HFFc6 (cell line): Measurements from ENCODE around the gene CHIT1. TPM values are rescaled to one million over a fixed set of nuclear protein-coding genes. Genes with fewer than 3 reads are reported as not detected.

ENCODE experiments used
- DNase-seq: peaks from one replicate; pipeline ENCODE4 v3.0.0-alpha.2; 2018
- H3K27ac Mint-ChIP-seq: 2 replicates; pipeline ENCODE4 v1.8.0; 2020; ENCODE audit warnings: mild to moderate bottlenecking, mixed read lengths
- H3K27me3 Mint-ChIP-seq: 2 replicates; pipeline ENCODE4 v1.8.0; 2021; ENCODE audit warnings: mild to moderate bottlenecking, moderate library complexity, mixed read lengths; ENCODE audit not compliant: insufficient read depth
- H3K36me3 Mint-ChIP-seq: 2 replicates; pipeline ENCODE4 v1.8.0; 2021; ENCODE audit warnings: low read depth, mixed read lengths
- H3K4me1 Mint-ChIP-seq: 2 replicates; pipeline ENCODE4 v1.8.0; 2020; ENCODE audit warnings: low read depth, mixed read lengths
- H3K4me3 Mint-ChIP-seq: 2 replicates; pipeline ENCODE4 v1.8.0; 2020; ENCODE audit warnings: mild to moderate bottlenecking, moderate library complexity, mixed read lengths
- H3K9me3 Mint-ChIP-seq: 2 replicates; pipeline ENCODE4 v1.8.0; 2020; ENCODE audit warnings: mild to moderate bottlenecking, mixed read lengths
- CTCF ChIP-seq: fragments of 200-600 bp; sonication (generic); IDR thresholded peaks from 2 replicates; pipeline ENCODE4 v1.5.0; 2021; ENCODE audit warnings: antibody characterized with exemption, mild to moderate bottlenecking
- total RNA-seq, 6 experiments: library from RNA; stranded (reverse); fragmentation: NEBNext Ultra II Directional; extraction: Animal tissue kit (Norgen Biotek cat#: 25700); gene quantifications; 2 replicates in 1 of 6; 3 replicates in 5 of 6; pipeline ENCODE4 v1.2.3, GENCODE V29; 2021

Gene CHIT1
- total RNA-seq, 6 experiments from 2014 or later = not detected

GRCh38 chr1:203170625-203171330 is 58.7 kb downstream of the CHIT1 start:
- peaks cover 2% of the 10 kb centered on the region for H3K27me3 Mint-ChIP-seq
- H3K36me3 Mint-ChIP-seq = no peaks in the 10 kb centered on the region
- no peak overlapping the region for H3K4me3 Mint-ChIP-seq
- no peak for DNase-seq
- H3K27ac Mint-ChIP-seq = no peak overlapping the region
- TF ChIP-seq CTCF = no peak
- H3K9me3 Mint-ChIP-seq = no peaks in the 10 kb centered on the region
- H3K4me1 Mint-ChIP-seq = peaks cover 9% of the 10 kb centered on the region

DNA sequence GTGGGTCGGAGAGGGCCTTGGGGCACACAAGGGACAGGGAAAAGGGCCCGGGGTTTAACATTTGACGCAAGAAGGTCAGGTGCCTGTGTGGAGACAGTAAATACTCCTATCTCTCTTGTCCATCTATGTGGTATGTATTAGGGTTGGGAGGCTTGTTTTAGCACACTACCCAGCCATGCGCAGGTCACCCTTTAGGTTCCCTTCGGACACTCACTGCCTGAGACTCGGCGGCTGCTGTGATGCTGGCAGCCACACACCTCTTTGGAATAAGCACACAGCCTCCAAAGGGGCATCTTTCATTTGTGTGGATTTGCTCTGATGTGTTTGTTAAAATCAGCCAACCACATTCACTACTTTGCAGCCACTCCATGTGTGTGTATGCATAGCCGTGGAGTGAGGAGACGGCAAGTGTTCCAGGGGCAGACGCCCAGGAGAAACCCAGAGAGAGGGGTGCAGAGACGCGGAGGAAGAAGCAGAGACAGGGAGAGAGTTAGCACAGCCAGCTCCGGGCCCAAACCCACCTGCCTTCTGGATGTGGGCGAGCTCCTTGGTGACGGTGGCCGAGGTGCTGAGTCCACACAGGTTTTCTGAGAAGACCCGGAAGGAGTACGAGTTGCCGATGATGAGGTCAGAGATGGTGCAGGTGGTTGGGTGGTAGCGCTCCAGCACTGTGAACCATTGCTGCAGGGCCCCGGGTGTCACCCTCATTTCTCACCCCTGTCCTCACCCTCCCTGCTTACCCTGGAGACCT is 59.5 kb downstream of the CHIT1 start:
- no peak for DNase-seq
- Mint-ChIP-seq H3K27ac (no peak overlapping the region), H3K27me3 (peaks cover 9% of the 10 kb centered on the region)

GRCh38 chr1:203168991-203169390 is 60.5 kb downstream of the CHIT1 start:
- peaks cover 9% of the 10 kb centered on the region for H3K27me3 Mint-ChIP-seq
- H3K36me3 Mint-ChIP-seq = no peaks in the 10 kb centered on the region
- peaks cover 4% of the 10 kb centered on the region; the same call in 1 of the 2 replicates for H3K4me1 Mint-ChIP-seq
- no peaks in the 10 kb centered on the region for H3K9me3 Mint-ChIP-seq
- no peak overlapping the region for H3K27ac Mint-ChIP-seq
- no peak for TF ChIP-seq CTCF
- no peak overlapping the region for H3K4me3 Mint-ChIP-seq
- DNase-seq = no peak

More for the DNA sequence above, 59.5 kb downstream of the CHIT1 start:
- H3K36me3 Mint-ChIP-seq = no peaks in the 10 kb centered on the region
- H3K4me1 Mint-ChIP-seq = peaks cover 6% of the 10 kb centered on the region; the same call in 1 of the 2 replicates
- no peak for TF ChIP-seq CTCF
- no peaks in the 10 kb centered on the region for H3K9me3 Mint-ChIP-seq
- no peak overlapping the region for H3K4me3 Mint-ChIP-seq

DNA sequence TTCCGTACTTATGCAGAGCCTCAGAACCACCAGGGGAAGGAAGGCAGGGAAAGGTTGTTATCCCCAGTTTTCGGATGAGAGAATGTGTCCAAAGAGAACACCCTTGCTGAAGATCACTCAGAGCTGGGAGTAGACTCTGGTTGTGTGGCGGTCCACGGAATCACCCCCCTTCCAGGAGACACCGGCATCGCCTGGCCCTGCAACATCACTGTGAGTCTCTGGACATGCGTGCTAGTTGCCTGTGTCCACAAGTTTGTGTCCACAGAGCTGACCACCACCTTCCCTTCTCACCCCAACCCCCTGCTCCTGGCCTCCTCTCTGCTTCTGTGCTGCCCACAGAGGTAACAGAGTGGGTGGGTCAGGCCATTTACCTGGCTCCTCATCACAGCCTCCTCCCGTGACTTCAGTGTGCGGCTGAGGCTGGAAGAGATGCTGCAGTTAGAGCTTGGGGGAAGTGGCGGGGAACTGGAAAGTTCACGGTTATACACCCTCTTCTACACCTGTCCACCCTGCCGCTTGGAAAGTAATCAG is 61.2 kb downstream of the CHIT1 start:
- Mint-ChIP-seq H3K27me3 (peaks cover 9% of the 10 kb centered on the region), H3K4me3 (no peak overlapping the region), H3K36me3 (no peaks in the 10 kb centered on the region), H3K4me1 (no peaks in the 10 kb centered on the region), H3K27ac (no peak overlapping the region), H3K9me3 (no peaks in the 10 kb centered on the region)
- no peak for DNase-seq
- no peak for TF ChIP-seq CTCF

DNA sequence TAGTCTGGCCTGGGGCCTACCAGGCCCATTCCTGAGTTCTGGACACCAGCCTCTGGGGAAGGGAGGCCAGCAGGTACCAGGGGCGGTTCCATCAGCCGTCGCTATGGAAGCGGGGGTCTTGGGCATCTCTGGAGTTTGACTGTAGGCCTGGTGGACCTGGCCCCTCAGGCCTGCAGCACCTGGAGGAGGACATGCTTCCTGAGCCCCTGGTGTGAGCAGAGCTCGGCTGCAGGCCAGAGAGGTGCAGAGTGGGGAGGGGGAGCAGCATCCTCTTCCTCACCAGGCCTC is 61.6 kb downstream of the CHIT1 start:
- no peak overlapping the region for H3K27ac Mint-ChIP-seq
- no peaks in the 10 kb centered on the region for H3K9me3 Mint-ChIP-seq
- no peak for DNase-seq
- peaks cover 9% of the 10 kb centered on the region for H3K27me3 Mint-ChIP-seq
- no peak for TF ChIP-seq CTCF
- H3K4me3 Mint-ChIP-seq = no peak overlapping the region
- H3K4me1 Mint-ChIP-seq = no peaks in the 10 kb centered on the region
- no peaks in the 10 kb centered on the region for H3K36me3 Mint-ChIP-seq
